ENCODE results near the gene CCDC60.

CCDC60 gene

GRCh38 chr12:119399301-119399700, 64.8 kb downstream of the CCDC60 start:
- no peak overlapping the region for H3K27ac ChIP-seq (replicated peaks)
- H3K4me3 ChIP-seq (replicated peaks; ENCODE audit: insufficient read depth, low read length), result no peak overlapping the region
- TF ChIP-seq CTCF (IDR thresholded peaks at IDR 0.05; ENCODE audit: insufficient read depth, low read length) (no peak), GABPA (IDR thresholded peaks at IDR 0.05; ENCODE audit: low read depth) (no peak), SPI1 (IDR thresholded peaks at IDR 0.05; ENCODE audit: borderline replicate concordance, low read depth) (no peak), POLR2AphosphoS5 (IDR thresholded peaks at IDR 0.05; ENCODE audit: low read depth) (no peak), REST (IDR thresholded peaks at IDR 0.05; ENCODE audit: insufficient replicate concordance, low read depth) (no peak)
- no peak for DNase-seq (ENCODE audit: low read depth in 1 of 2, low spot score in 1 of 2)
- H3K27me3 ChIP-seq (ENCODE audit: insufficient read depth, poor library complexity, severe bottlenecking), result no peaks in the 10 kb centered on the region

GRCh38 chr12:119406308-119406707, 71.8 kb downstream of the CCDC60 start:
- H3K4me3 ChIP-seq (replicated peaks; ENCODE audit: insufficient read depth, low read length), result no peak overlapping the region

GRCh38 chr12:119406811-119407210, 72.3 kb downstream of the CCDC60 start:
- TF ChIP-seq GABPA (IDR thresholded peaks at IDR 0.05; ENCODE audit: low read depth), result no peak
- TF ChIP-seq SPI1 (IDR thresholded peaks at IDR 0.05; ENCODE audit: borderline replicate concordance, low read depth), result no peak
- no peak for TF ChIP-seq CTCF (IDR thresholded peaks at IDR 0.05; ENCODE audit: insufficient read depth, low read length)
- TF ChIP-seq REST (IDR thresholded peaks at IDR 0.05; ENCODE audit: insufficient replicate concordance, low read depth), result no peak
- TF ChIP-seq POLR2AphosphoS5 (IDR thresholded peaks at IDR 0.05; ENCODE audit: low read depth), result no peak
- Histone ChIP-seq H3K4me3 (replicated peaks; ENCODE audit: insufficient read depth, low read length) (no peak overlapping the region), H3K27me3 (ENCODE audit: insufficient read depth, poor library complexity, severe bottlenecking) (no peaks in the 10 kb centered on the region), H3K27ac (replicated peaks) (no peak overlapping the region)
- no peak for DNase-seq (ENCODE audit: low read depth in 1 of 2, low spot score in 1 of 2)

More at GRCh38 chr12:119406308-119406707, 71.8 kb downstream of the CCDC60 start:
- TF ChIP-seq GABPA (IDR thresholded peaks at IDR 0.05; ENCODE audit: low read depth) (no peak), REST (IDR thresholded peaks at IDR 0.05; ENCODE audit: insufficient replicate concordance, low read depth) (no peak), SPI1 (IDR thresholded peaks at IDR 0.05; ENCODE audit: borderline replicate concordance, low read depth) (no peak), POLR2AphosphoS5 (IDR thresholded peaks at IDR 0.05; ENCODE audit: low read depth) (no peak), CTCF (IDR thresholded peaks at IDR 0.05; ENCODE audit: insufficient read depth, low read length) (no peak)
- no peak overlapping the region for H3K27ac ChIP-seq (replicated peaks)
- no peaks in the 10 kb centered on the region for H3K27me3 ChIP-seq (ENCODE audit: insufficient read depth, poor library complexity, severe bottlenecking)
- no peak for DNase-seq (ENCODE audit: low read depth in 1 of 2, low spot score in 1 of 2)
